D721Med (cell line): ENCODE measurements around the gene TSPAN16.

Experiments used
- DNase-seq: peaks from one replicate; pipeline ENCODE4 v3.0.0; 2011; ENCODE audit warnings: low spot score; ENCODE audit not compliant: insufficient read length
- FAIRE-seq: peaks from 2 replicates; lab custom pipeline; 2011; peaks lifted over from hg19 to GRCh38; lab: Jason Lieb, UNC
- TF ChIP-seq, protein P1 (sequence below): IDR thresholded peaks from 2 replicates; pipeline ENCODE4 v1.5.1; 2012; ENCODE audit warnings: mild to moderate bottlenecking, control low read depth; ENCODE audit not compliant: insufficient read depth; ENCODE audit errors: missing control alignments

The TSPAN16 gene

GRCh38 chr19:11364935-11365334 is 69.0 kb downstream of the TSPAN16 start:
- FAIRE-seq = no peak
- TF ChIP-seq, protein P1, sequence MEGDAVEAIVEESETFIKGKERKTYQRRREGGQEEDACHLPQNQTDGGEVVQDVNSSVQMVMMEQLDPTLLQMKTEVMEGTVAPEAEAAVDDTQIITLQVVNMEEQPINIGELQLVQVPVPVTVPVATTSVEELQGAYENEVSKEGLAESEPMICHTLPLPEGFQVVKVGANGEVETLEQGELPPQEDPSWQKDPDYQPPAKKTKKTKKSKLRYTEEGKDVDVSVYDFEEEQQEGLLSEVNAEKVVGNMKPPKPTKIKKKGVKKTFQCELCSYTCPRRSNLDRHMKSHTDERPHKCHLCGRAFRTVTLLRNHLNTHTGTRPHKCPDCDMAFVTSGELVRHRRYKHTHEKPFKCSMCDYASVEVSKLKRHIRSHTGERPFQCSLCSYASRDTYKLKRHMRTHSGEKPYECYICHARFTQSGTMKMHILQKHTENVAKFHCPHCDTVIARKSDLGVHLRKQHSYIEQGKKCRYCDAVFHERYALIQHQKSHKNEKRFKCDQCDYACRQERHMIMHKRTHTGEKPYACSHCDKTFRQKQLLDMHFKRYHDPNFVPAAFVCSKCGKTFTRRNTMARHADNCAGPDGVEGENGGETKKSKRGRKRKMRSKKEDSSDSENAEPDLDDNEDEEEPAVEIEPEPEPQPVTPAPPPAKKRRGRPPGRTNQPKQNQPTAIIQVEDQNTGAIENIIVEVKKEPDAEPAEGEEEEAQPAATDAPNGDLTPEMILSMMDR = no peak
- DNase-seq = no peak
